WTC11 (cell line): ENCODE measurements around the gene ZDHHC18. TPM values are rescaled to one million over a fixed set of nuclear protein-coding genes. Genes with fewer than 3 reads are reported as not detected.

Source experiments
- ATAC-seq: fragments of 200-7000 bp; cut with Tn5 transposase; 2 replicates; pipeline ENCODE4 v1.10.0; 2021; ENCODE audit warnings: mild to moderate bottlenecking, moderate library complexity
- CTCF ChIA-PET: fragments of 300-600 bp; sonication (Branson Sonifier 250); formaldehyde crosslinking; loops from one replicate; lab custom pipeline; 2021; ENCODE audit warnings: antibody characterized with exemption; lab: Charles Lee
- POLR2A ChIA-PET: fragments of 350-600 bp; sonication (Branson Sonifier 250); formaldehyde crosslinking; loops from one replicate; lab custom pipeline; 2021; ENCODE audit warnings: antibody characterized with exemption; lab: Charles Lee
- DNase-seq: peaks from one replicate; pipeline ENCODE4 v3.0.0; 2021; ENCODE audit warnings: low spot score
- H3K27ac Mint-ChIP-seq: 2 replicates; pipeline ENCODE4 v1.8.0; 2021; ENCODE audit warnings: mixed read lengths
- H3K27me3 Mint-ChIP-seq: 2 replicates; pipeline ENCODE4 v1.8.0; 2021; ENCODE audit warnings: low read depth, mild to moderate bottlenecking, moderate library complexity, mixed read lengths
- H3K36me3 Mint-ChIP-seq: 2 replicates; pipeline ENCODE4 v1.8.0; 2021; ENCODE audit warnings: mixed read lengths
- H3K4me1 Mint-ChIP-seq: 2 replicates; pipeline ENCODE4 v1.8.0; 2022; ENCODE audit warnings: mixed read lengths
- H3K4me3 Mint-ChIP-seq: 2 replicates; pipeline ENCODE4 v1.8.0; 2021; ENCODE audit warnings: mild to moderate bottlenecking, moderate library complexity, mixed read lengths
- H3K9me3 Mint-ChIP-seq: 2 replicates; pipeline ENCODE4 v1.8.0; 2021; ENCODE audit warnings: mixed read lengths
- ARID4B ChIP-seq: sonication (generic); formaldehyde crosslinking; IDR thresholded peaks from 2 replicates; pipeline ENCODE4 v1.8.0; 2023; ENCODE audit warnings: missing genetic modification reagents, mild to moderate bottlenecking, borderline replicate concordance
- ATF2 ChIP-seq: sonication (generic); formaldehyde crosslinking; IDR thresholded peaks from 2 replicates; pipeline ENCODE4 v1.8.1; 2022; ENCODE audit warnings: low read depth, missing genetic modification reagents, borderline replicate concordance
- ATF6 ChIP-seq: sonication (generic); formaldehyde crosslinking; IDR thresholded peaks from 2 replicates; pipeline ENCODE4 v1.8.1; 2023; ENCODE audit warnings: mild to moderate bottlenecking, missing genetic modification reagents
- CBFB ChIP-seq: sonication (generic); formaldehyde crosslinking; IDR thresholded peaks from 2 replicates; pipeline ENCODE4 v1.8.1; 2022; ENCODE audit warnings: mild to moderate bottlenecking, low read depth, missing genetic modification reagents
- CREM ChIP-seq: sonication (generic); formaldehyde crosslinking; IDR thresholded peaks from 2 replicates; pipeline ENCODE4 v1.8.1; 2022; ENCODE audit warnings: mild to moderate bottlenecking, missing genetic modification reagents, moderate library complexity
- FOXK1 ChIP-seq: sonication (generic); formaldehyde crosslinking; IDR thresholded peaks from 2 replicates; pipeline ENCODE4 v1.8.0; 2022; ENCODE audit warnings: mild to moderate bottlenecking, moderate library complexity, missing genetic modification reagents
- NFE2L1 ChIP-seq: sonication (generic); formaldehyde crosslinking; IDR thresholded peaks from 2 replicates; pipeline ENCODE4 v1.8.1; 2023; ENCODE audit warnings: missing genetic modification reagents
- SMAD3 ChIP-seq: sonication (generic); formaldehyde crosslinking; IDR thresholded peaks from 2 replicates; pipeline ENCODE4 v1.8.0; 2022; ENCODE audit warnings: missing genetic modification reagents, mild to moderate bottlenecking, borderline replicate concordance
- SP1 ChIP-seq: sonication (generic); formaldehyde crosslinking; conservative IDR thresholded peaks from 2 replicates; pipeline ENCODE4 v1.8.1; 2022; ENCODE audit warnings: missing genetic modification reagents
- ZBTB21 ChIP-seq: sonication (generic); formaldehyde crosslinking; IDR thresholded peaks from 2 replicates; pipeline ENCODE4 v1.8.1; 2023; ENCODE audit warnings: mild to moderate bottlenecking, missing genetic modification reagents, borderline replicate concordance
- ZMAT4 ChIP-seq: fragments of 250-450 bp; sonication (Bioruptor Pico); IDR thresholded peaks from 2 replicates; pipeline ENCODE4 v1.9.0; 2021; ENCODE audit warnings: mild to moderate bottlenecking
- ZNF232 ChIP-seq: sonication (generic); formaldehyde crosslinking; IDR thresholded peaks from 2 replicates; pipeline ENCODE4 v1.8.0; 2022; ENCODE audit warnings: mild to moderate bottlenecking, missing genetic modification reagents
- ZNF416 ChIP-seq: fragments of 250-450 bp; sonication (Bioruptor Pico); IDR thresholded peaks from 2 replicates; pipeline ENCODE4 v1.9.0; 2021; ENCODE audit warnings: mild to moderate bottlenecking, inconsistent platforms
- ZNF671 ChIP-seq: fragments of 250-450 bp; sonication (Bioruptor Pico); IDR thresholded peaks from 2 replicates; pipeline ENCODE4 v1.8.0; 2021; ENCODE audit warnings: mild to moderate bottlenecking
- total RNA-seq: library from RNA; stranded (reverse); gene quantifications from 3 replicates; pipeline ENCODE4 v1.2.3, GENCODE V29; 2021
- TF ChIP-seq, protein P1 (sequence below): sonication (generic); formaldehyde crosslinking; IDR thresholded peaks from 2 replicates; pipeline ENCODE4 v1.8.0; 2022; ENCODE audit warnings: missing genetic modification reagents
- TF ChIP-seq, protein P2 (sequence below): fragments of 200-600 bp; IDR thresholded peaks from 2 replicates; pipeline ENCODE4 v1.8.0; 2022; ENCODE audit warnings: antibody characterized with exemption
- TF ChIP-seq, protein P3 (sequence below): sonication (generic); formaldehyde crosslinking; IDR thresholded peaks from 2 replicates; pipeline ENCODE4 v1.8.0; 2022; ENCODE audit warnings: mild to moderate bottlenecking, missing genetic modification reagents

Gene ZDHHC18
- total RNA-seq, 1 experiment from 2014 or later: 26.5 TPM

- POLR2A ChIA-PET: no interaction called here
- CTCF ChIA-PET: no interaction called here
- H3K4me3 Mint-ChIP-seq: no peak overlapping the region
- TF ChIP-seq ZBTB21 (CRISPR knock-in tag) (no peak), ATF6 (CRISPR knock-in tag) (no peak), CBFB (CRISPR knock-in tag) (no peak), ZMAT4 (CRISPR knock-in tag) (no peak)
- TF ChIP-seq, protein P1, sequence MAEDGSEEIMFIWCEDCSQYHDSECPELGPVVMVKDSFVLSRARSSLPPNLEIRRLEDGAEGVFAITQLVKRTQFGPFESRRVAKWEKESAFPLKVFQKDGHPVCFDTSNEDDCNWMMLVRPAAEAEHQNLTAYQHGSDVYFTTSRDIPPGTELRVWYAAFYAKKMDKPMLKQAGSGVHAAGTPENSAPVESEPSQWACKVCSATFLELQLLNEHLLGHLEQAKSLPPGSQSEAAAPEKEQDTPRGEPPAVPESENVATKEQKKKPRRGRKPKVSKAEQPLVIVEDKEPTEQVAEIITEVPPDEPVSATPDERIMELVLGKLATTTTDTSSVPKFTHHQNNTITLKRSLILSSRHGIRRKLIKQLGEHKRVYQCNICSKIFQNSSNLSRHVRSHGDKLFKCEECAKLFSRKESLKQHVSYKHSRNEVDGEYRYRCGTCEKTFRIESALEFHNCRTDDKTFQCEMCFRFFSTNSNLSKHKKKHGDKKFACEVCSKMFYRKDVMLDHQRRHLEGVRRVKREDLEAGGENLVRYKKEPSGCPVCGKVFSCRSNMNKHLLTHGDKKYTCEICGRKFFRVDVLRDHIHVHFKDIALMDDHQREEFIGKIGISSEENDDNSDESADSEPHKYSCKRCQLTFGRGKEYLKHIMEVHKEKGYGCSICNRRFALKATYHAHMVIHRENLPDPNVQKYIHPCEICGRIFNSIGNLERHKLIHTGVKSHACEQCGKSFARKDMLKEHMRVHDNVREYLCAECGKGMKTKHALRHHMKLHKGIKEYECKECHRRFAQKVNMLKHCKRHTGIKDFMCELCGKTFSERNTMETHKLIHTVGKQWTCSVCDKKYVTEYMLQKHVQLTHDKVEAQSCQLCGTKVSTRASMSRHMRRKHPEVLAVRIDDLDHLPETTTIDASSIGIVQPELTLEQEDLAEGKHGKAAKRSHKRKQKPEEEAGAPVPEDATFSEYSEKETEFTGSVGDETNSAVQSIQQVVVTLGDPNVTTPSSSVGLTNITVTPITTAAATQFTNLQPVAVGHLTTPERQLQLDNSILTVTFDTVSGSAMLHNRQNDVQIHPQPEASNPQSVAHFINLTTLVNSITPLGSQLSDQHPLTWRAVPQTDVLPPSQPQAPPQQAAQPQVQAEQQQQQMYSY (CRISPR knock-in tag): no peak
- TF ChIP-seq, protein P2, sequence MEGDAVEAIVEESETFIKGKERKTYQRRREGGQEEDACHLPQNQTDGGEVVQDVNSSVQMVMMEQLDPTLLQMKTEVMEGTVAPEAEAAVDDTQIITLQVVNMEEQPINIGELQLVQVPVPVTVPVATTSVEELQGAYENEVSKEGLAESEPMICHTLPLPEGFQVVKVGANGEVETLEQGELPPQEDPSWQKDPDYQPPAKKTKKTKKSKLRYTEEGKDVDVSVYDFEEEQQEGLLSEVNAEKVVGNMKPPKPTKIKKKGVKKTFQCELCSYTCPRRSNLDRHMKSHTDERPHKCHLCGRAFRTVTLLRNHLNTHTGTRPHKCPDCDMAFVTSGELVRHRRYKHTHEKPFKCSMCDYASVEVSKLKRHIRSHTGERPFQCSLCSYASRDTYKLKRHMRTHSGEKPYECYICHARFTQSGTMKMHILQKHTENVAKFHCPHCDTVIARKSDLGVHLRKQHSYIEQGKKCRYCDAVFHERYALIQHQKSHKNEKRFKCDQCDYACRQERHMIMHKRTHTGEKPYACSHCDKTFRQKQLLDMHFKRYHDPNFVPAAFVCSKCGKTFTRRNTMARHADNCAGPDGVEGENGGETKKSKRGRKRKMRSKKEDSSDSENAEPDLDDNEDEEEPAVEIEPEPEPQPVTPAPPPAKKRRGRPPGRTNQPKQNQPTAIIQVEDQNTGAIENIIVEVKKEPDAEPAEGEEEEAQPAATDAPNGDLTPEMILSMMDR: no peak
- H3K4me1 Mint-ChIP-seq: peaks cover 11% of the 10 kb centered on the region
- no peaks in the 10 kb centered on the region for H3K9me3 Mint-ChIP-seq
- no peak for DNase-seq
- no peaks in the 10 kb centered on the region for H3K27me3 Mint-ChIP-seq
- peaks cover 28% of the 10 kb centered on the region for H3K36me3 Mint-ChIP-seq
- ATAC-seq: no peak
- no peak overlapping the region for H3K27ac Mint-ChIP-seq
Measured at GRCh38 chr1:26897351-26897750, 70.9 kb downstream of the ZDHHC18 start.

GRCh38 chr1:26900001-26900814 is 73.7 kb downstream of the ZDHHC18 start, which contains the start of gene GPATCH3:
TSS of gene GPATCH3 (minus strand) at chr1:26900467. CDS start at chr1:26900442, 25 bp downstream.
- POLR2A ChIA-PET: interaction anchor here (0.5 to 1.8 kb wide), 6 partner anchors 10 to 668 kb away, joined by 3 to 15 read pairs (median 3); partner anchors contain the start of genes GPN2 and NUDC
- Mint-ChIP-seq H3K27me3 (no peaks in the 10 kb centered on the region; the same call in 1 of the 2 replicates), H3K27ac (peak within 1 kb of the TSS; percentile 98), H3K36me3 (peaks cover 10% of the 10 kb centered on the region), H3K4me3 (peak within 1 kb of the TSS; percentile 95), H3K4me1 (peaks cover 11% of the 10 kb centered on the region), H3K9me3 (no peaks in the 10 kb centered on the region)
- ATAC-seq (peak; percentile 92), DNase-seq (peak; percentile 94)
- CTCF ChIA-PET: interaction anchor here (0.7 to 2.9 kb wide), 7 partner anchors 10 to 197 kb away, joined by 3 to 11 read pairs (median 3); partner anchors contain the start of genes GPN2 and NR0B2
- TF ChIP-seq FOXK1 (CRISPR knock-in tag) (peak; percentile 67; the same call in 1 of the 2 replicates), ATF2 (CRISPR knock-in tag) (no peak), CREM (CRISPR knock-in tag) (peak; percentile 56; the same call in 1 of the 2 replicates), ZNF232 (CRISPR knock-in tag) (peak; percentile 84; the same call in 1 of the 2 replicates), ZNF416 (CRISPR knock-in tag) (peak; percentile 78; the same call in 1 of the 2 replicates), SP1 (peak; percentile 53), NFE2L1 (peak; percentile 75), ZNF671 (CRISPR knock-in tag) (no peak), SMAD3 (CRISPR knock-in tag) (peak; percentile 69; the same call in 1 of the 2 replicates), ARID4B (CRISPR knock-in tag) (peak; percentile 83; the same call in 1 of the 2 replicates)
- TF ChIP-seq, protein P3, sequence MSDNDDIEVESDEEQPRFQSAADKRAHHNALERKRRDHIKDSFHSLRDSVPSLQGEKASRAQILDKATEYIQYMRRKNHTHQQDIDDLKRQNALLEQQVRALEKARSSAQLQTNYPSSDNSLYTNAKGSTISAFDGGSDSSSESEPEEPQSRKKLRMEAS (CRISPR knock-in tag): peak; percentile 55; the same call in 1 of the 2 replicates
